NCI-H510A treated with DMSO at 0.1 percent for 48 hours (cell line): ENCODE results near the gene OR1D2.
"Not testable (repeated sequence)": the region's sequence is repeated elsewhere in the genome, so short reads cannot be mapped to it uniquely, and the experiment has no call there.

Source experiments
- DNase-seq: peaks from one replicate; lab custom pipeline; 2025; lab: John Stamatoyannopoulos, UW

The OR1D2 gene, protein sequence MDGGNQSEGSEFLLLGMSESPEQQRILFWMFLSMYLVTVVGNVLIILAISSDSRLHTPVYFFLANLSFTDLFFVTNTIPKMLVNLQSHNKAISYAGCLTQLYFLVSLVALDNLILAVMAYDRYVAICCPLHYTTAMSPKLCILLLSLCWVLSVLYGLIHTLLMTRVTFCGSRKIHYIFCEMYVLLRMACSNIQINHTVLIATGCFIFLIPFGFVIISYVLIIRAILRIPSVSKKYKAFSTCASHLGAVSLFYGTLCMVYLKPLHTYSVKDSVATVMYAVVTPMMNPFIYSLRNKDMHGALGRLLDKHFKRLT

DNA sequence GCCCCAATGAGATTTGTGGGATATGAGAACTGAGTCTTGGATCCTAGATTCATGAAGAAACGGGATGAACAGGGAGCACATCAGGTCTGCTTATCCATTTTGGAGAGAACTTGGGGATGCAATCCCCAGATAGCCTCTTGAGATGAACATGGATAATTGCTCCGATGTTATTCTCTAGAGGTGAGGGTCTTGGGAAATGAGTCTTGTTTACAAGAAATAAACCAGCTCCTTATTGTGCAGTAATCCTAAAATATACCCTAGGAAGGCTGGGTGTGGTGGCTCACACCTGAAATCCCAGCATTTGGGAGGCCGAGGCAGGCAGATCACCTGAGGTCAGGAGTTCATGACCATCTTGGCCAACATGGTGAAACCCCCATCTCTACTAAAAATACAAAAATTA lies at the start of gene OR1D2:
Gene OR1D2, minus strand, starts transcription at position 101 of the 400 bp plus-strand sequence. CDS start 11,426 bp downstream, outside the sequence.
- no peak for DNase-seq

DNA sequence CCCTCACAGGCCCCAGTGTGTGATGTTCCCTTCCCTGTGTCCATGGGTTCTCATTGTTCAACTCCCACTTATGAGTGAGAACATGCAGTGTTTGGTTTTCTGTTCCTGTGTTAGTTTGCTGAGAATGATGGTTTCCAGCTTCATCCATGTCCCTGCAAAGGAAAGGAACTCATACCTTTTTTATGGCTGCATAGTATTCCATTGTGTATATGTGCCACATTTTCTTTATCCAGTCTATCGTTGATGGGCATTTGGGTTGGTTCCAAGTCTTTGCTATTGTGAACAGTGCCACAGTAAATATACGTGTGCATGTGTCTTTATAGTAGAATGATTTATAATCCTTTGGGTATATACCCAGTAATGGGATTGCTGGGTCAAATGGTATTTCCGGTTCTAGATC lies 33.3 kb upstream of the OR1D2 start:
- DNase-seq: not testable (repeated sequence)

DNA sequence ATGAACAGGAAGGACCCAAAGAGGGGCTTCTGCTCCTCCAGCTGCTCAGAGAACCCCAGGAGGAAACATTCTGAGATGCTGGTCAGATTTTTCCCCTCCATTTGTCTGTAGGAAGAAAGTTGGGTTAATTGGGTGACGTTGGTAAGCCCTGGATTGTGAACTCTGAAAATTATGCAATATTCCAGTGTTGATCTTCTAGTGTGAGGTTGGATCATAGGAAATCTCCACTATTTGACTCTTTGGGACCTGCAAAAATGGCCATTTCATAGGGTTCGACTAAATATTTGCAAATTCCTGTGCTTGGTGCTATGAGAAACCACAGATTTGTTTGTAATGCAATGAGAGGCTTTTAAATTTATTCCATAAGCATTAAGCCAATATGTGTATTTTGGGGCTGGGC lies 23.2 kb upstream of the OR1D2 start, which contains the start of gene OR1G1:
Gene OR1G1, minus strand, starts transcription at position 101 of the 400 bp plus-strand sequence. Its CDS starts 0 bp downstream, at position 101.
- no peak for DNase-seq

DNA sequence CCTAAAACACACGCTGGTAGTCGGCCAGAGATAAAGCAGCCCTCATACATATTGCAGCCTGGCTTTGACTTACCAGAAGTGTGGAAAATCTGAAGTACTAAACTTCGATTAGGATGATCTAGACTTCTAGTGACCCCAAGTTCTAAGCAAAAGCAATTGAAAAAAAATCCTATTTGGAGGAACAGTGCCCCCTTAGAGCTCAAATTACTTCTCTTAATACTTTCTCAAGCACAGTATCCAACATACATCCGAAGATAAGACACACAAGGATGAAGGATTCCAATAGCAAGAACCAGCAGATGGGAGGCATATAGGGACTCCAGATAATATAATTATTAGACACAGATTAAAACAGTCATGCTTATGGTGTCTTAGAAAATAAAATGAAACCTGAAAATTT lies 30.4 kb downstream of the OR1D2 start:
- DNase-seq: not testable (repeated sequence)

DNA sequence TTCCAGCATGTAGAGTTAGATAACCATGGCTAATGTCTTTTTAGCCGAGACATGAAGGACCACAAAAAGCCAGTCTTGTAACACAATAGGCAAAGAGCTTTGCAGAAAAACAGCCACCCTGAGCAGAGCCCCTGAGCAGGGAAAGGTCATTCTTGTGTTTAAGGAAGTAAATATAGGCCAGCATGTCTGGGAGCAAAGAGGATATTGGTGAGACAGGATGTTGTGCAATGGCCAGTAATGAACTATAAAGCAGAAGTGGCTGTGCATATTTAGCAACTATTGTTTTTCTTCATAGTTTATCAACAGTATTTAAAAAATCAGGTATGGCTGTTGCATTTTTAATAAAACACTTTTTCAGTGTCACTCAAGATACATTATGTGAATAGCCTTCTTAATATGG lies 39.0 kb downstream of the OR1D2 start:
- DNase-seq: not testable (repeated sequence)

DNA sequence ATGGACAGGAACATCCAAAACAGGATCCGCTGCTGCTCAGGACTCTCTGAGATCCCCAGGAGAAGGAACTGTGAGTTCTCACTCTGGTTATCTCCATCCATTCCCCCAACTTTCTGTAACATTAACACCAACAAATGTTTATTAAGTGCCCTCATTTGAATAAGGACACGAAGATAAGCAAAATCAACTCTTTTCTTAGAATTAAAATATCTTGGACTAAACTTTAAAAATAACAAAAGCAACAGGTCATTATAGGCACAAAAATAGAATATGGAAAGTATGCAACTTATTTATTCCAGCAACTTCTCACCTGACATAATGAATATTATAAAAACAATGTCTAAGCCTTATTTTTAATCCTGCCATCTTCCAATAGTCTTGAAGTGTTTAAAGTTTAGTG lies 40.7 kb downstream of the OR1D2 start, which contains the start of gene OR1D5:
Gene OR1D5, minus strand, starts transcription at position 101 of the 400 bp plus-strand sequence. Its CDS starts 0 bp downstream, at position 101.
- DNase-seq: not testable (repeated sequence)

DNA sequence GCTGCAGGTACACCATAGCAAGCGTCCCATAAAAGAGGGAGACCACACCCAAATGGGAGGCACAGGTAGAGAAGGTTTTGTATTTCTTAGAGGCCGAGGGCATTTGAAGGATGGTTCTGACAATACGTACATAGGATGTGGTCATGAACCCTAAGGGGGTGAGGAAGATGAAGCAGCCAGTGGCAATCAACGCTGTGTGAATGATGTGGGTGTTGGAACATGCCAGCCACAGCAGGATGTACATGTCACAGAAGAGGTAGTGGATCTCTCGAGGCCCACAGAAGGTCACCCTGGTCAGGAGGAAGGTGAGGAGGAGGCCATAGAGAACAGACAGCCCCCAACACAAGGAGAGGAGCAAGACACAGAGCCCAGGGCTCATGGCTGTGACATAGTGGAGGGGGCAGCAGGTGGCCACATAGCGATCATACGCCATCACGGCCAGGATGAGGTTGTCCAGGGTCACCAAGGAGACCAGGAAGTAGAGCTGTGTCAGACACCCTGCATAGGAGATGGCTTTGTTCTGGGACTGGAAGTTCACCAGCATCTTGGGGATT lies 41.3 kb downstream of the OR1D2 start:
- DNase-seq: not testable (repeated sequence)

DNA sequence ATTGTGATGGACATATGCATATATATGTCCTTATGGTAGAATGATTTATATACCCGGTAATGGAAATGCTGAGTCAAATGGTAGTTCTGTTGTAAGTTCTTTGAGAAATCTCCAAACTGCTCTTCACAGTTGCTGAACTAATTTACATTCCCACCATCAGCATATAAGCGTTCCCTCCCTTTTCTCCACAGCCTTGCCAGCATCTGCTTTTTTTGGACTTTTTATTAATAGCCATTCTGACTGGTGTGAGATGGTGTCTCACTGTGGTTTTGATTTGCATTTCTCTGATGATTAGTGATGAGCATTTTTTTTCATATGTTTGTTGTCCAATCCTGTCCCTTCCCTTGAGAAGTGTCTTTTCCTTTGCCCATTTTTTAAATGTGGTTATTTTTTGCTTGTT lies 49.4 kb downstream of the OR1D2 start:
- DNase-seq: not testable (repeated sequence)

DNA sequence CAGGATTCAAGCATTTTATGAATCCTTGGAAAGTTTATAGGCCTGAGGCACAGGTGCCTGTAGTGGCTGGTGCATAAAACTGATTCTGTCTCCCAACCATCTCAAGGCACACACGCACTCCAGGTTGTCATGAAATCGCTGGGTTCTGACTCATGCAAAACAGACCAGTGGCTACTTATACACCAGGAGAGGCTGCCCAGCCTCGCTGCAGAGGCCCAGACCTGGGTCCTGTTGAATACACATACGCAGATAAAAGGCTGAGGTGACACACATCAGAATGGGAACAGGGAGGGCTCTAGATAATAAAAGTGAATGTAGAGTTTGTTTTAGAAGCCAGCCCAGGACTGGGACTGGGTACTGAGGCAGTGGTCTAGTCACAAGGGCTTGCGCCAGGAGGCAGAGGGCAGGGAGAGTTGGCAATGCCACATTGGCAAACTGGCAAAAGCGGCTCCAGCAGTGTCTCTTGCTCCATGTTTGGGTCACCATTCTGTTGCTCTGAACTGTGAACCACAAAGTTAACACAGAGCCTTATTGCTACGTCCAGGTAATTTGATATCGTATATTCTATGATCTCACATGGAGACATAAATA lies 54.4 kb downstream of the OR1D2 start:
- no peak for DNase-seq

DNA sequence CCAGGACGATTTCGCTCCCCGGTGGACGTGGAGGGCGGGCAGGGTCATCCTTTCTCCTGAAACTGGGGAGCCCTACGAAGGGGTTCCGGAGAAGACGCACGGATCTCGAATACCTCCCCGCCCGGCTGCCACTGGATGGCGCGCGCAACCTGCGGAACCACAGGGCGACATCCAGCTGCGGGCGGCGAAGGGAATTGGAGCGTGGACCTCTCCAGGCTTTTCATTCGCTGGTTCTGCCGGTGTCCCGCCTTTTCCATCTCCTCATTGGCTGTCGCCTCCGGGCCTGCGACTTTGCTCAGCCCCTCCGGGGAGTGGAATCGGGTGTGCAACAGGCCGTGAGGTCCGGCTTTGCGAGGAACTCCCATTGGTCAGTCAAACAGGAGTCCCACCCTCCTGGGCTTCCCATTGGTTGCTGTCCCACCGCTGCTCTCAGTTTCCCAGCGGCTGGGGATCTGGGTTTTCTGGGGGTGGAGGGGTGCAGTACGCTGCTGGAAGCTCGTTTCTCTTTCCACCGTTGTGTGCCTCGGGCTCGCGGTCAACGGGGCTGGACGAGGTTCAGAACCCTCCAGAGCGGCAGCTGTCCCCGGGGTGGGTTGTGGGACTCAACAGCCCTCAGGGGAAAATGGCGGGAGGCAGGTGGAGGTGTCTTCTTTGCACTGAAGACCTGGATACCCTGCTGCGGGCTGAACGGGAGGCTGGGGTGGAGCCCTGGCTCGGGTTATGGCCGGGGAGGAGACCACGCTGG lies 55.3 kb downstream of the OR1D2 start:
- DNase-seq: peak; percentile 83

DNA sequence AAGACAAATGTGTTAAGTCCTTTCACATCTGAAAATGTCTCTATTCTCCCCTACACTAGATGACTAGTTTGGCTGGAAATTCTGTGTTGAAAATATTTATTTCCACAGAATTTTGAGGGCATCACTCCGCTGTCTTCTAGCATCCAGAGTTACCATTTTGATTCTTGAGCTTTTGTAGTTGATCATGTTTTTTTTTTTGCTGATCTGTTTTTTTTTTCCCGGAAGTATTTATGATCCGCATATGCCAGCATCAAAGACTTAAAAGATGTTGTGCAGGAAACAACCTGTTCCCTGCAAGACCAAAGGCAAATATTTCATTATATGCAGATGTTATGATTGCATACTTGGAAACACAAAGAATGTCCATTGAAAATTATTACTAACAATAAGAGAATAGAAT lies 57.5 kb downstream of the OR1D2 start:
- DNase-seq: no peak

DNA sequence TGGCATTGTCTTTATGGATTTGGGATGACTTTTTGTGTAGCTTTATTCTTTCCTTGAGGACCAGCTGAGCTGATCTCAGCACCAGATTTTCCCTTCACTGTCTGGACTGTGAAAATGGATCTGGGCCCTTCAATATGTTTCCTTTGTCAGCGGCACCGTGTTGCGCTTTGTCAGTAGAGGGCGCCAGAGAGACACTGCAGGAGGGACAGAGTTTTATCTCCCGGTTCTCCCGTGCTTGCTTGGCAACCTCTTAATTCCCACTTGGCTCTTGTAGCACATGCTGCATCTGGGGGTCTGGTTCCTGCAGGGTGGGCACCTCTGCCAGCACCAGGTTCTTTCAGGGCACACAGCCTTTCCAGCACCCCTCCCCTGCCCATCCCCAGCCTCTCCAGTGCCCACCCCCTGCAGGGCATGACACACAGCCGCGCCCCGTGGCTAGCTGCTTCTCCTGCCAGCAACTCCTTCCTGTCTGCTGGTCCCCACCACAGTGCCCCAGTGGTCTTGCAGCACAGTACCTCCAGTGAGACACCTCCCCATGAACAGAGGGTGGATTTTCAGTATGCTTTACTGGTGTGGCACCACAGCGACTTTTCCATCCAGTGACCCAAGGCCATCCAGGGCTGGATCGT lies 60.4 kb downstream of the OR1D2 start:
- no peak for DNase-seq

DNA sequence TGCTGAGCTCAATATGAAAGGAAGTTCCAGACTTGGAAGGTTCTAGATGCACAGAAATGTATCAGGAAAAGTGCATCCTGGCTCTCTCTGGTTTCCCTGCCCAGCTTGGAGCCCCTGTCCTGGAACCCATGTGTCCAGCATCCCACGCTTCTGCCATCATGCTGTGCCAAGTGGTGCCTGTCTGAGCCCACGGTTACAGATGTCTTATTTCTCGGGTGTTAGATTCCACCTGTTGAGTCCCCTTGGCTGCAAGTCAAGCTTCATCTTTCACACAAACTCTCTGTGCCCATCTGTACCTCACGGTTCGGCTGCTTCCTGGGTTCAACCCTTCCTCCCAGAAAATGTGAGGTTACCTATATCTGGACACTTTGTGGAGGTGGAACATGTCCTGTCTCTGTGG lies 63.3 kb downstream of the OR1D2 start:
- DNase-seq: no peak

DNA sequence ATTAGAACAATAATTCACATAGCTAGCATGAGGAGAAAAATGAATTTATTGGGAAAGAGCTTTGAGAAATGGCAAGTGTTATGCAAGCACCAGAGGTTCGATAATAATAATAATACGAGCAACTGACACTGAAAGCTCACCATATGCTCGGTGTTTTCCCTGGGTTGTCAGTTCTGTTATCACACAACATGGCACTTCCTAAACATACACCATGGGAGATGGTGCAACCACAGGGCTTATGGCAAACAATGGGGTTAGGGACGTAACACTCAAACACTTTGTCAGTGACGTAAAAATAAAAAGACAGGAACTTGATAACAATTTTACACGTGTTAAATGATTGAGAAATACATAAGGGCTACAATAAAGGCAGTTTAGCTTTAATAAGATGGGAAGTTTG lies 64.5 kb downstream of the OR1D2 start:
- no peak for DNase-seq

DNA sequence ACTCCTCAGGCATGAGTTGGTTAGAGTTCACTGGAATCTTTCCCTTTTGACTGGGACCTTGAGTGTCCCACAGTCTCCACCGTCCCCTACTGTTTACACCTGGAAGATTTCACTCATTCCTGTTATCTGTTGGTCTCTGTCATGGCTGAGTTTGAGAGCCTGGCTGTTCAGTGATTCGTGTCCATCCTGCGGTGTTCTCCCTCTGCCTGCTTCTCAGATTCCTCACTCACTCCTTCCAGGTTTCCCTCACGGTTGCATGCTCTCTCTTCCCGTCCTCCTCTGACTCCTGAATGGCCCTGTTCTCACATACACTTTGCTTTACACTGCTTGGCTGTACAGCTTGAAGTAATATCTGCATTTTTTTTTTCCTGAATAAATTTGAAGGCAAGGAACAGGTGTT lies 65.3 kb downstream of the OR1D2 start:
- DNase-seq: no peak
